ENCODE results near the gene ITGB5. TPM values are rescaled to one million over a fixed set of nuclear protein-coding genes. Genes with fewer than 3 reads are reported as not detected.

Gene ITGB5
- total and polyA plus RNA-seq, 2 experiments from 2014 or later, result 54.3 to 107 TPM

- no peak for TF ChIP-seq CTCF (IDR thresholded peaks at IDR 0.05; ENCODE audit: low read depth, low read length)
- no peak for DNase-seq (ENCODE audit: low read depth in 1 of 2, low spot score in 1 of 2)
- Histone ChIP-seq H3K27ac (no peak overlapping the region), H3K4me1 (ENCODE audit: low read depth) (peaks cover 14% of the 10 kb centered on the region), H3K27me3 (no peaks in the 10 kb centered on the region), H3K9me3 (ENCODE audit: low read depth) (no peaks in the 10 kb centered on the region), H3K4me3 (no peak overlapping the region), H3K36me3 (no peaks in the 10 kb centered on the region)
Observed at GRCh38 chr3:124765197-124765840, 121.8 kb downstream of the ITGB5 start.

GRCh38 chr3:124764746-124765145 is 122.4 kb downstream of the ITGB5 start:
- H3K27me3 ChIP-seq, result no peaks in the 10 kb centered on the region
- DNase-seq (ENCODE audit: low read depth in 1 of 2, low spot score in 1 of 2), result no peak
- no peaks in the 10 kb centered on the region for H3K36me3 ChIP-seq
- no peak overlapping the region for H3K27ac ChIP-seq
- peaks cover 8% of the 10 kb centered on the region for H3K4me1 ChIP-seq (ENCODE audit: low read depth)
- no peak for TF ChIP-seq CTCF (IDR thresholded peaks at IDR 0.05; ENCODE audit: low read depth, low read length)
- no peak overlapping the region for H3K4me3 ChIP-seq
- no peaks in the 10 kb centered on the region for H3K9me3 ChIP-seq (ENCODE audit: low read depth)

GRCh38 chr3:124763644-124764358 is 123.4 kb downstream of the ITGB5 start:
- no peak for TF ChIP-seq CTCF (IDR thresholded peaks at IDR 0.05; ENCODE audit: low read depth, low read length)
- peaks cover 8% of the 10 kb centered on the region for H3K4me1 ChIP-seq (ENCODE audit: low read depth)
- no peak overlapping the region for H3K4me3 ChIP-seq
- H3K27me3 ChIP-seq, result no peaks in the 10 kb centered on the region
- H3K36me3 ChIP-seq, result no peaks in the 10 kb centered on the region
- DNase-seq (ENCODE audit: low read depth in 1 of 2, low spot score in 1 of 2), result no peak
- no peak overlapping the region for H3K27ac ChIP-seq
- no peaks in the 10 kb centered on the region for H3K9me3 ChIP-seq (ENCODE audit: low read depth)

- Histone ChIP-seq H3K4me1 (ENCODE audit: low read depth) (peaks cover 8% of the 10 kb centered on the region), H3K27ac (no peak overlapping the region), H3K4me3 (no peak overlapping the region), H3K9me3 (ENCODE audit: low read depth) (no peaks in the 10 kb centered on the region), H3K27me3 (no peaks in the 10 kb centered on the region), H3K36me3 (no peaks in the 10 kb centered on the region)
- no peak for TF ChIP-seq CTCF (IDR thresholded peaks at IDR 0.05; ENCODE audit: low read depth, low read length)
- DNase-seq (ENCODE audit: low read depth in 1 of 2, low spot score in 1 of 2), result no peak
Observed at GRCh38 chr3:124763206-124763605, 124.0 kb downstream of the ITGB5 start.

- Histone ChIP-seq H3K27ac (no peak overlapping the region), H3K4me3 (no peak overlapping the region), H3K27me3 (no peaks in the 10 kb centered on the region), H3K36me3 (no peaks in the 10 kb centered on the region), H3K4me1 (ENCODE audit: low read depth) (peaks cover 8% of the 10 kb centered on the region), H3K9me3 (ENCODE audit: low read depth) (no peaks in the 10 kb centered on the region)
- no peak for DNase-seq (ENCODE audit: low read depth in 1 of 2, low spot score in 1 of 2)
- no peak for TF ChIP-seq CTCF (IDR thresholded peaks at IDR 0.05; ENCODE audit: low read depth, low read length)
Observed at GRCh38 chr3:124762661-124763011, 124.5 kb downstream of the ITGB5 start.
